Measurements from ENCODE around the gene VSIG10.
"Not testable (repeated sequence)": the region's sequence is repeated elsewhere in the genome, so short reads cannot be mapped to it uniquely, and the experiment has no call there.

Gene VSIG10

GRCh38 chr12:118107694-118108093, 3.9 kb upstream of the VSIG10 start:
- FAIRE-seq (no peak), DNase-seq (ENCODE audit: low spot score) (no peak)

GRCh38 chr12:118107011-118107410, 3.2 kb upstream of the VSIG10 start:
- FAIRE-seq (no peak), DNase-seq (ENCODE audit: low spot score) (no peak)

GRCh38 chr12:118103201-118103600, 610 bp downstream of the VSIG10 start:
- DNase-seq (ENCODE audit: low spot score): no peak
- no peak for FAIRE-seq

GRCh38 chr12:118102609-118103008, 1.2 kb downstream of the VSIG10 start:
- DNase-seq (ENCODE audit: low spot score) (no peak), FAIRE-seq (no peak)

- peak; percentile 90 for FAIRE-seq
- DNase-seq (ENCODE audit: low spot score): peak; percentile 89
Measured at GRCh38 chr12:118102070-118102469, 1.7 kb downstream of the VSIG10 start.

- DNase-seq (ENCODE audit: low spot score) (no peak), FAIRE-seq (no peak)
Measured at GRCh38 chr12:118101051-118101450, 2.8 kb downstream of the VSIG10 start.

GRCh38 chr12:118098911-118099671, 4.7 kb downstream of the VSIG10 start:
- no peak for DNase-seq (ENCODE audit: low spot score)
- FAIRE-seq: no peak

- DNase-seq (ENCODE audit: low spot score) (no peak), FAIRE-seq (no peak)
Measured at GRCh38 chr12:118098401-118098800, 5.4 kb downstream of the VSIG10 start.

- DNase-seq (ENCODE audit: low spot score) (no peak), FAIRE-seq (no peak)
Measured at GRCh38 chr12:118094039-118094438, 9.8 kb downstream of the VSIG10 start.

GRCh38 chr12:118089782-118090181, 14.0 kb downstream of the VSIG10 start:
- no peak for FAIRE-seq

GRCh38 chr12:118082161-118082560, 21.6 kb downstream of the VSIG10 start:
- DNase-seq (ENCODE audit: low spot score): no peak
- no peak for FAIRE-seq

More at GRCh38 chr12:118089782-118090181, 14.0 kb downstream of the VSIG10 start:
- DNase-seq (ENCODE audit: low spot score): no peak

GRCh38 chr12:118081521-118081920, 22.3 kb downstream of the VSIG10 start:
- FAIRE-seq; DNase-seq (ENCODE audit: low spot score): not testable (repeated sequence)

GRCh38 chr12:118073768-118074167, 30.0 kb downstream of the VSIG10 start:
- DNase-seq (ENCODE audit: low spot score) (no peak), FAIRE-seq (no peak)

- no peak for DNase-seq (ENCODE audit: low spot score)
- no peak for FAIRE-seq
Measured at GRCh38 chr12:118070650-118071049, 33.2 kb downstream of the VSIG10 start.

- FAIRE-seq: no peak
Measured at GRCh38 chr12:118068445-118068844, 35.4 kb downstream of the VSIG10 start.

GRCh38 chr12:118065380-118065779, 38.4 kb downstream of the VSIG10 start:
- no peak for FAIRE-seq

More at GRCh38 chr12:118068445-118068844, 35.4 kb downstream of the VSIG10 start:
- no peak for DNase-seq (ENCODE audit: low spot score)

GRCh38 chr12:118064608-118065007, 39.2 kb downstream of the VSIG10 start:
- no peak for FAIRE-seq
- DNase-seq (ENCODE audit: low spot score): no peak

More at GRCh38 chr12:118065380-118065779, 38.4 kb downstream of the VSIG10 start:
- DNase-seq (ENCODE audit: low spot score): no peak

- DNase-seq (ENCODE audit: low spot score) (no peak), FAIRE-seq (no peak)
Measured at GRCh38 chr12:118063576-118064391, 40.0 kb downstream of the VSIG10 start.

- no peak for DNase-seq (ENCODE audit: low spot score)
- no peak for FAIRE-seq
Measured at GRCh38 chr12:118061873-118062843, 41.7 kb downstream of the VSIG10 start.

GRCh38 chr12:118061011-118061872, 42.6 kb downstream of the VSIG10 start, which contains the start of gene WSB2:
Gene WSB2 (minus strand): TSS chr12:118061179. CDS start chr12:118061048, 131 bp downstream.
- FAIRE-seq (no peak), DNase-seq (ENCODE audit: low spot score) (no peak)
